Nephron progenitor cell (in vitro differentiated cells): ENCODE data around the gene CYRIA.

Experiments
- DNase-seq: peaks from one replicate; pipeline ENCODE4 v3.0.0; 2021
- H3K27ac Mint-ChIP-seq: 2 replicates; pipeline ENCODE4 v1.8.0; 2021; ENCODE audit warnings: mild to moderate bottlenecking, moderate library complexity, mixed read lengths
- H3K27me3 Mint-ChIP-seq: 2 replicates; pipeline ENCODE4 v1.8.0; 2021; ENCODE audit warnings: mild to moderate bottlenecking, low read depth, mixed read lengths; ENCODE audit not compliant: poor library complexity
- H3K36me3 Mint-ChIP-seq: 2 replicates; pipeline ENCODE4 v1.8.0; 2021; ENCODE audit warnings: low read depth, mixed read lengths
- H3K4me1 Mint-ChIP-seq: 2 replicates; pipeline ENCODE4 v1.8.0; 2021; ENCODE audit warnings: mixed read lengths
- H3K4me3 Mint-ChIP-seq: 2 replicates; pipeline ENCODE4 v1.8.0; 2021; ENCODE audit warnings: mild to moderate bottlenecking, moderate library complexity, mixed read lengths
- H3K9me3 Mint-ChIP-seq: 2 replicates; pipeline ENCODE4 v1.8.0; 2021; ENCODE audit warnings: mild to moderate bottlenecking, moderate library complexity, mixed read lengths
- TF ChIP-seq, protein P1 (sequence below): fragments of 200-600 bp; sonication (generic); IDR thresholded peaks from 2 replicates; pipeline ENCODE4 v1.5.0; 2021; ENCODE audit warnings: antibody characterized with exemption

The CYRIA gene

DNA sequence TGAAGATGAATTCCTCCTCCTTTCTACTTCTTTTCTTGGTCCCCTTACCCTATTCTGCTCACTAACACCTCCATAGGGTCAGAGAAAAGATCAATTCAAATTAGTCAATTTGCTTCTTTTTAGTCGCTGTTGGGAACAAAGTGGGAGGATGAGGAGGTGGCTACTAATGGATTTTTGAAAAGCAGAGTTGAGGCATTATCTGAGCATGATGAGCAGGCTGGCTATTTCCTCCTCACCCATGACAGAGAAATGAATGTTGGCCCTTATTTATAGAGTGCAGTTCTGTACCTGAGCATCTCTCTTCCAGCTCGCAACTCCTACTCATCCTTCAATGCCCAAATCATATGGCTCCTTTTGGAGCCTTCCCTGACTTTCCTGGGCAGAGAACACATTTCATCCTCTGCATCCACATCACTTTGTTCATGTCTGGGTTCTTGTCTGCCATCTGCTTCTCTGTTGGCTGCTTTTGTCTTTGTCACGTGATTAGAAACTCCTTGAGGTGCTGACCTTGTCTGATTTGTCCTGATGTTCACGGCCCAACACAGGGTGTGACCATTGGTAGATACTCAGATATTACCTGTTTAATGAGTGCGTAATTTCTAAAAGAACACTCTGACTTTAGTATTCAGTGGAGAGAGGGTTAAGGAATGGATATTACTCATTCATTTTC is 45.9 kb downstream of the CYRIA start:
- no peak for DNase-seq
- no peak overlapping the region for H3K4me3 Mint-ChIP-seq
- peaks cover 24% of the 10 kb centered on the region for H3K36me3 Mint-ChIP-seq
- peaks cover 60% of the 10 kb centered on the region for H3K4me1 Mint-ChIP-seq
- peaks cover 7% of the 10 kb centered on the region for H3K27me3 Mint-ChIP-seq
- no peak overlapping the region for H3K27ac Mint-ChIP-seq
- TF ChIP-seq, protein P1, sequence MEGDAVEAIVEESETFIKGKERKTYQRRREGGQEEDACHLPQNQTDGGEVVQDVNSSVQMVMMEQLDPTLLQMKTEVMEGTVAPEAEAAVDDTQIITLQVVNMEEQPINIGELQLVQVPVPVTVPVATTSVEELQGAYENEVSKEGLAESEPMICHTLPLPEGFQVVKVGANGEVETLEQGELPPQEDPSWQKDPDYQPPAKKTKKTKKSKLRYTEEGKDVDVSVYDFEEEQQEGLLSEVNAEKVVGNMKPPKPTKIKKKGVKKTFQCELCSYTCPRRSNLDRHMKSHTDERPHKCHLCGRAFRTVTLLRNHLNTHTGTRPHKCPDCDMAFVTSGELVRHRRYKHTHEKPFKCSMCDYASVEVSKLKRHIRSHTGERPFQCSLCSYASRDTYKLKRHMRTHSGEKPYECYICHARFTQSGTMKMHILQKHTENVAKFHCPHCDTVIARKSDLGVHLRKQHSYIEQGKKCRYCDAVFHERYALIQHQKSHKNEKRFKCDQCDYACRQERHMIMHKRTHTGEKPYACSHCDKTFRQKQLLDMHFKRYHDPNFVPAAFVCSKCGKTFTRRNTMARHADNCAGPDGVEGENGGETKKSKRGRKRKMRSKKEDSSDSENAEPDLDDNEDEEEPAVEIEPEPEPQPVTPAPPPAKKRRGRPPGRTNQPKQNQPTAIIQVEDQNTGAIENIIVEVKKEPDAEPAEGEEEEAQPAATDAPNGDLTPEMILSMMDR, result no peak
- H3K9me3 Mint-ChIP-seq, result no peaks in the 10 kb centered on the region

DNA sequence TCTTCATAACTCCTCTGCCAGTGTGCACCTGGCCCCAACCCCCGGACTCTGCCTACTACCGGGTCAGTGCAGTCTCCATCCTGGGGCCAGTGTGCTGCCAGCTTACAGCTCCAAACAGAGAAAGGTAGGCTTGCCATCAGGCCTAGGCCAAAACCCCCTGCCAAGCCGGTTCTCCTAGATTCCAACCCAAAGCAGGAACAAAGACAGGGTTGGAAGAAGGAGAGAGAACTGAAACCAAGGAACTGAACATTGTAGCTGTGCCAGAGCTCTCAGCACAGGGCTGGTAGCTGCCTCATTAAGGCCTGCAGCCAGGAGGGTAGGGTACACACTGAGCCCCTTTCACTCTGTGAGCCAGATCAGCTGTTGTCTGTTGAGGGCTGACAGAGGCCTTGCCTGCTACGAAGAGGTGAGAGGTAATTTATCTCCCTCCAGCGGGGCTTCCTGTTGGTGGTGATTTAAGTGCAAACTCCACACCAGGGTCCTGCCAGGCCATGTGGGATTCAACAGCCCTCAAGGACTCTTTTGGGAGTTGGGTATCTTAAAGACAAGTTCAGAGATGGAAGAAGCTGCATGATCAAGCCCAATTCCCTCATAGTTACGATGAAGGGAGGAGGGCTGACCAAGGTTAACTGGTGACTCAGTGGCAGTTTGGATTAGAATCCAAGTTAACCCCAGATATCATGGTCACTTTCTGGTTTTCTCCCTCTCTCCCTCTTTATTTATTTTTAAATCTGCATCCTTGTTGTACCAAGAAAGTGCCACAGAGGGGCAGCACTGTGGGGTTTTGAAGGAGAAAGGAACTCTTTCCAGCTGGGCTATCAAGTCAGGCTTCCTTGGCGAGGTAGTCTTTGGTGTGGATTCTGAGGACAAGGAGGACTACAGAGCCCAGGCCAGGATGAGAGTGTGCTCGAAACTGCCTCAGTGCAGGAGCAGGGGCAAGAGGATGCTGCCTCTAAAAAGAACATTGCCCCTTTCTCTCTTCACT is 48.1 kb downstream of the CYRIA start:
- Mint-ChIP-seq H3K27me3 (peaks cover 12% of the 10 kb centered on the region), H3K4me3 (no peak overlapping the region), H3K4me1 (peaks cover 63% of the 10 kb centered on the region), H3K9me3 (no peaks in the 10 kb centered on the region), H3K36me3 (peaks cover 23% of the 10 kb centered on the region), H3K27ac (peak overlapping the region; percentile 27)
- TF ChIP-seq, protein P1, result peak; percentile 47
- DNase-seq, result no peak
